Cardiac fibroblast (primary cell): ENCODE data around the gene UBE2Q1.
"Not testable (repeated sequence)": the region's sequence is repeated elsewhere in the genome, so short reads cannot be mapped to it uniquely, and the experiment has no call there.

ENCODE experiments used
- DNase-seq, 2 donors: peaks; one replicate each; pipeline versions ENCODE4 v3.0.0 to v3.0.0-alpha.2; 2010; ENCODE audit warnings: low read depth in 2 of 2
- H3K4me3 ChIP-seq, 2 donors: replicated peaks in 1 of 2; 1 replicate in 1 of 2; 2 replicates in 1 of 2; pipeline ENCODE4 v1.5.1; 2011; ENCODE audit warnings: low read depth in 2 of 2, low read length in 2 of 2, mild to moderate bottlenecking in 2 of 2, moderate library complexity in 1 of 2
- CTCF ChIP-seq: IDR thresholded peaks from one replicate; pipeline ENCODE4 v1.5.1; 2011; ENCODE audit warnings: low read depth, mild to moderate bottlenecking, low read length, inconsistent platforms

Gene UBE2Q1

DNA sequence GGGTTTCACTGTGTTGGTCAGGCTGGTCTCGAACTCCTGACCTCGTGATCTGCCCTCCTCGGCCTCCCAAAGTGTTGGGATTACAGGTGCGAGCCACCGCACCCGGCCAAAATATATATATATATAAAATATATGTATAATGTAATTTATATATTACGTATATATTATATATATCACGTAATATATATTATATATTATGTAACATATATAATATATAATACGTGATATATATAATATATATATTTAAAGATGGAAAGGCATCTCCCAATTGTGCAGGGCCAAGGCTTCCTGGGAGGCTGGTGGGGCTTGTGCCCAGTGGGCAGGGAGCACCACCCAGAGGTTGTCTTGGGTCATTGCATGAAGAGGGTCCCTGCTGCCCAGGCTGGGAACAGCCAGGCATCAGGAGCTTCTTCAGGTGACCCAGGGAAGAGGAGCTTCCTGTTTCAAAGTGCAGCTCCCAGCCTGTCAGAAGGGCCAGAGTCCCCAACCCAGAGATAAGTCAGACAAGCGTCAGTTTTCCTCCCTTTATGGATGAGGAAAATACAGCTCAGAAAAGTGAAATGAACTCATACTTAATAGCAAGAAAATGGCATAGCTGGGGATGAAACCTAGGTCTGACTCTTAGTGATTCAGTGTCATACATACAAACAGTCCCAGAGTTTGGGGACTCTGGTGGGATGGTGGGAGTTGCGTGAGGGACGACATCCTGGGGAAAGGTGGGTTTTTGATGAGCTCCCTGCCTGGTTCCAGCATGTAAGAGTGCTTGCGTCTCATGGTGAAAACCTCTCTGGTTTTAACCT, 12.0 kb downstream of the UBE2Q1 start:
- TF ChIP-seq CTCF: peak; percentile 91
- no peak overlapping the region for H3K4me3 ChIP-seq
- DNase-seq: peak; percentile 70 to 76

DNA sequence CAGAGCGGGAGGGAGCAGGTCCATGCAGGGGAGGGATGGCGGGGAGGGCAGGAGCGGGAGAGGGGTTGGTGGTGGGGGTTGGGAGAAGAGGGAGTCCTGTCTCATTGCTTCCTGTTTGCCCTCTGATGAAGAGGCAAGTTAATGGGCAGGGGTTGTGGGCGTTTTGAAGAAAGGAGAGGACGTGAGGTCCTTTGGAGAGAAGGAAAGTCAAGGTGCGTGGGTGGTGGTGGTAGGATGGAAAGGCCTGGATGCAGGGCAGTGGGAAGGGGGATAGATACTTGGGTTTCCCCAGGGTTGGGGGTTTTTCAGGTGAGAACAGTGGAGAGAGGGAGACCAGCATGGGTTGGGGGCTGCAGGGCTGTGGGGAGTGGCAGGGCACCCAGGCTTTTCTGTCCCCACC, 17.2 kb downstream of the UBE2Q1 start:
- no peak for DNase-seq
- no peak overlapping the region for H3K4me3 ChIP-seq
- no peak for TF ChIP-seq CTCF

DNA sequence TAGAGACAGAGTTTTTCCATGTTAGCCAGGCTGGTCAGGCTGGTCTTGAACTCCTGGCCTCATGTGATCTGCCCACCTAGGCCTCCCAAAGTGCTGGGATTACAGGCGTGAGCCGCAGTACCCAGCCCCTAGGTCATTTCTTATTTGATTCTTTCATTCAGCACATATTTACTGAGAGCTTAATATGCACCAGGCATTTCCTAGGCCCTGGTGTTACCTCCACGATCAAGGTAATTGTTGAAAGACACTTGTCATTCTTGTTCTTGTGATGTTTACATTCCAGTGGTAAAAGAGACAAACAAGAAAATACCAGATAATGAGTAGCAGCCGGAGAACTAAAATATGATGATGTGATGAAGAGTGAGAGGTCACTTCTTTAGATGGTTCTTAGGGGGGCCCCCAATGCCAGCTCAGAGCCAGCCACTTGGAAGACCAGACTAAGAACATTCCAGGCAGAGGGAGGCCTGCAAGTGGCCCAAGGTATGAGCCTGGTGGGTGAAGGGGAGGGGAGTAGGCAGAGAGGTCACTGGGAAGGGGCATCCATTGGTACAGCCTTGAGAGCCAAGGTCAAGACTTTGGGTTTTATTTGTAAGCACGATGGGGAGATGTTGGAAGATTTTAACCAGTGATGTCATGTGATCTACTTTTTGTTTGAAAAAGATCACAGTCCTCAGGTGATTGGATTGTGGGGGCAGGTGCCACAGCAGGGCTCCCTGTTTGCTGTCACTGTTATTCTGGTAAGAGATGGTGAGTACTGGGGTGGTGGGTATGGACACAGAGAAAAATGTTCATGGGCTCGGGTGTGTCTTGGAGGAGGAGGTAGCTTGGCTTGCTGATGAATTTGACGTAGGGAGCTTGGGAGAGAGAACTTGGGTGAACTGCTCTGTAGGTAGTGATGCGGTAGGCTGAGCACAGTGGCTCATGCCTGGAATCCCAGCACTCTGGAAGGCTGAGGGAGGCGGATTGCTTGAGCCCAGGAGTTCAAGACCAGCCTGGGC, 18.7 kb downstream of the UBE2Q1 start:
- DNase-seq: no peak
- no peak for TF ChIP-seq CTCF
- no peak overlapping the region for H3K4me3 ChIP-seq

- TF ChIP-seq CTCF: no peak
- no peak for DNase-seq
- no peak overlapping the region for H3K4me3 ChIP-seq
These were observed 21.9 kb downstream of the UBE2Q1 start for GRCh38 chr1:154536570-154536969.

GRCh38 chr1:154533952-154534844, 24.3 kb downstream of the UBE2Q1 start:
- H3K4me3 ChIP-seq: no peak overlapping the region
- TF ChIP-seq CTCF: peak; percentile 44
- DNase-seq: peak; percentile 27 to 38

GRCh38 chr1:154531950-154532349, 26.5 kb downstream of the UBE2Q1 start:
- not testable (repeated sequence) for H3K4me3 ChIP-seq, DNase-seq
